ENCODE measurements around the gene KLHDC9. TPM values are rescaled to one million over a fixed set of nuclear protein-coding genes. Genes with fewer than 3 reads are reported as not detected.

The KLHDC9 gene
- total and polyA plus RNA-seq, 9 of the 15 experiments (the other 6 are each of a cell fraction or from before 2014, with no cell fraction given) = not detected

DNA sequence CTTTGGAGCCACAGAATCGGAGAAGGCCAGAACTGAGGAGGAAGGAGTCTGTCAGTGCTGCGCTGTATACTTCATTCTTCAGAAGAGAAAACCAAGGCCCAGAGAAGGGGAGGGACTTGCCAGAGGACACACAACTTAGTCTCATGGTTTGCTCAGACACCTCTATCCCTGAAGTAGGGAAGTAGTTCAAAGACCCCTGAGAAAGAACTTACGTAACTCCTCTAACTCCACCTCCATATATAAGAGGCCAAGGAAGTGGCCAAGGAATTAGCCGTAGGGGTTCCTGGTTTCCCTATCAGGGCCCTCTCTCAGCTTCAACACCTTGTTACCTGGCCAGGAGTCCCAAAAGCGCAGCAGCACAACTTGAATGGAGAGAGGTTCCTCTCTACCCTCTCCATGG lies 8.2 kb upstream of the KLHDC9 start:
- H3K27ac ChIP-seq (ENCODE audit: extremely low read depth, low read depth, low read length) = no peak overlapping the region
- 65% methylated on average over 4 of the region's 5 CpGs for WGBS (ENCODE audit: insufficient coverage, low coverage, missing lambda C conversion rate)
- in situ Hi-C loops (cut with MboI) = loop anchor here (10.0 to 25.0 kb wide), 2 partner anchors 95 to 253 kb away; no protein-coding TSS in a partner anchor
- no peak overlapping the region for H3K4me2 ChIP-seq (ENCODE audit: insufficient read depth, low read length)
- H3K9me1 ChIP-seq (ENCODE audit: control insufficient read depth, insufficient read depth, low read length) = no peaks in the 10 kb centered on the region
- no peak overlapping the region for H3K9ac ChIP-seq (ENCODE audit: insufficient read depth in 1 of 2, low read depth in 2 of 2, low read length in 2 of 2)
- no peaks in the 10 kb centered on the region for H3K36me3 ChIP-seq (ENCODE audit: control insufficient read depth, insufficient read depth, low read length)
- FAIRE-seq (no peak), ATAC-seq (no peak), DNase-seq (ENCODE audit: extremely low read depth in 1 of 4, low spot score in 3 of 4) (no peak)
- no peaks in the 10 kb centered on the region for H3K79me2 ChIP-seq (ENCODE audit: control insufficient read depth, insufficient read depth, low read length)
- ChIA-PET CTCF (ENCODE audit: low intra/inter-chr PET ratio) (no interaction called here), POLR2A (no interaction called here)
- peaks cover 0 to 5% of the 10 kb centered on the region in 2 experiments; a peak in 2 of 5 replicates for H3K4me1 ChIP-seq (replicated peaks in 1 of 2; ENCODE audit: control insufficient read depth in 2 of 2, insufficient read depth in 2 of 2, low read length in 2 of 2)
- TF ChIP-seq HNRNPL (IDR thresholded peaks at IDR 0.05; ENCODE audit: low read depth, low read length) = no peak
- TF ChIP-seq, protein P1, sequence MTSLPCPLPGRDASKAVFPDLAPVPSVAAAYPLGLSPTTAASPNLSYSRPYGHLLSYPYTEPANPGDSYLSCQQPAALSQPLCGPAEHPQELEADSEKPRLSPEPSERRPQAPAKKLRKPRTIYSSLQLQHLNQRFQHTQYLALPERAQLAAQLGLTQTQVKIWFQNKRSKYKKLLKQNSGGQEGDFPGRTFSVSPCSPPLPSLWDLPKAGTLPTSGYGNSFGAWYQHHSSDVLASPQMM (CRISPR knock-in tag; IDR thresholded peaks at IDR 0.05) = no peak
- TF ChIP-seq YY1 (IDR thresholded peaks at IDR 0.05; ENCODE audit: borderline replicate concordance in 1 of 3, control insufficient read depth in 1 of 3, extremely low read depth in 1 of 3, insufficient read depth in 3 of 3, insufficient read length in 1 of 3, insufficient replicate concordance in 2 of 3, low read depth in 1 of 3, low read length in 2 of 3) = no peak
- TF ChIP-seq, protein P2, sequence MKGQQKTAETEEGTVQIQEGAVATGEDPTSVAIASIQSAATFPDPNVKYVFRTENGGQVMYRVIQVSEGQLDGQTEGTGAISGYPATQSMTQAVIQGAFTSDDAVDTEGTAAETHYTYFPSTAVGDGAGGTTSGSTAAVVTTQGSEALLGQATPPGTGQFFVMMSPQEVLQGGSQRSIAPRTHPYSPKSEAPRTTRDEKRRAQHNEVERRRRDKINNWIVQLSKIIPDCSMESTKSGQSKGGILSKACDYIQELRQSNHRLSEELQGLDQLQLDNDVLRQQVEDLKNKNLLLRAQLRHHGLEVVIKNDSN (CRISPR knock-in tag; IDR thresholded peaks at IDR 0.05) = no peak
- TF ChIP-seq, protein P3, sequence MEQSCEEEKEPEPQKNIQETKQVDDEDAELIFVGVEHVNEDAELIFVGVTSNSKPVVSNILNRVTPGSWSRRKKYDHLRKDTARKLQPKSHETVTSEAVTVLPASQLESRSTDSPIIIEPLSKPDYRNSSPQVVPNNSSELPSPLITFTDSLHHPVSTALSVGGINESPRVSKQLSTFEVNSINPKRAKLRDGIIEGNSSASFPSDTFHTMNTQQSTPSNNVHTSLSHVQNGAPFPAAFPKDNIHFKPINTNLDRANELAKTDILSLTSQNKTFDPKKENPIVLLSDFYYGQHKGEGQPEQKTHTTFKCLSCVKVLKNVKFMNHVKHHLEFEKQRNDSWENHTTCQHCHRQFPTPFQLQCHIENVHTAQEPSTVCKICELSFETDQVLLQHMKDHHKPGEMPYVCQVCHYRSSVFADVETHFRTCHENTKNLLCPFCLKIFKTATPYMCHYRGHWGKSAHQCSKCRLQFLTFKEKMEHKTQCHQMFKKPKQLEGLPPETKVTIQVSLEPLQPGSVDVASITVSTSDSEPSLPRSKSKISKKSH (CRISPR knock-in tag; IDR thresholded peaks at IDR 0.05) = no peak
- no TSS peak for BruUV-seq (replicated peaks)
- H2AFZ ChIP-seq (ENCODE audit: low read depth, low read length) = no peak overlapping the region
- H3K4me3 ChIP-seq = no peak overlapping the region
- 0 out of 2 replicates have a peak, but pooled peaks cover 3% of the 10 kb centered on the region for H3K9me3 ChIP-seq (replicated peaks; ENCODE audit: control insufficient read depth, insufficient read depth, low read depth, low read length)
- no peaks in the 10 kb centered on the region for H4K20me1 ChIP-seq (replicated peaks; ENCODE audit: control insufficient read depth, insufficient read depth, low read length)
- H3K27me3 ChIP-seq (ENCODE audit: control insufficient read depth in 2 of 2, insufficient read depth in 2 of 2, low read length in 2 of 2) = no peaks in the 10 kb centered on the region
- intact Hi-C loops (cut with micrococcal nuclease) = no loop called here

Measured in K562 (cell line).